ENCODE data around the gene EFEMP2.
A peak's percentile ranks its signal among the peaks of the same experiment; 100 is the strongest.
"Not testable (repeated sequence)": the region's sequence is repeated elsewhere in the genome, so short reads cannot be mapped to it uniquely, and the experiment has no call there.

EFEMP2 gene

DNA sequence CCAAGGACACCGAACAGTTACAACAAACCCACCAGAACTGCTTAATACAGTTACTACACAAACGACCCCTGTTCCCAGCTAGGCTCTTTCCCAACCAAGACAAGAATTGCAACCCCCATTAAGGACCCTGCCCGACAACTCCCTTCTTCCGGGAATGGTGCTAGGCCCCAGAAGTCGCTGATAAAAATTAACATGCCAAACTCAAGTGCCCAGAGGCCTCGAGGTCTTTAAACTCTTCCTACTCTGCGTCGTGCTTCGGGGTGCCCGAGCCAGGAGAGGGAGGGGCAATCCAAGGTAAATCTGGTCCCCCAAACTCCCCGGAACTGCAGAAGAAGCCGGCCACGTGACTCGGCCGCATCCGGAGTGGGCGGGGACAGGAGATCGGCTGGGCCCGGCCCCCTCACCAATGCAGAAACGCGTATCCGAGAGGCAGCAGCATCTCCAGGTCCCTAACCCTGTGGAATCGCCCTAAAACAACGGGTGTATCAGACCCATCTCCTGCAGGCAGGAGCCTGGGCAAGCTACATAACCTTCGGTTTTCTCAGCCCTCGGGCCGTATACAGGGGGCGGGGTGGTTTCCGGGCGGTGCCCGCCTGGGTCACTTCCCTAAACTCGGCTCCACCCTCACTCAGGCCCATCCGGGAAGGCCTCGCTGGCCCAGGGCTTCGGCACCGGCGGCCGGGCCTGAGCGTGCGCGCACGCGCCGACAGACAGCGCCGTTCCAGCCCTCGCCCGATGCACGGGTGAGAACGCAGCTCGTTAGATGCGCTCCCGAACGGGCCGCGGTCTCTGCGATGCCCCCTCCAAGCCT, 15.7 kb downstream of the EFEMP2 start:
- peak; percentile 74 to 75 for DNase-seq (ENCODE audit: extremely low read depth in 1 of 2, low read depth in 1 of 2)

DNA sequence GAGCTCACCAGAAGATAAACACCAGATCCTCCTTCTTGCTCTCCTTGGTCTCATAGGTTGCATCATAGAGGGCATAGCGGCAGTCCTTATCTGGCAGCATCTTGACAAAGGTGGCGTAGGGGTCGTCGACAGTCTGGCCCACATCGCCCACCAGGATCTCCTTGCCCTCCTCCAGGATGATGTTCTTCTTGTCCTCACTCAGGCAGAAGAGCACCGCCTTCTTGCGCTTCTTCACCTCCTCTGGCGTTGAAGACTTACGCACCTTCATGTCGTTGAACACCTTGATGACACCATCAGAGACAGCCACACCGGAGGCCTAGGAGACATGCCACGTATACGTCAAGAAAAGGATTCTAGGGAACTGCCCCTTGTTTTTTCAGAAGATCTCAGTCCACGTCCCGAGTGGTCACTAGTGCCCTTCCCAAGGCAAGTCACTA, 16.7 kb downstream of the EFEMP2 start:
- DNase-seq (ENCODE audit: extremely low read depth in 1 of 2, low read depth in 1 of 2) = no peak

DNA sequence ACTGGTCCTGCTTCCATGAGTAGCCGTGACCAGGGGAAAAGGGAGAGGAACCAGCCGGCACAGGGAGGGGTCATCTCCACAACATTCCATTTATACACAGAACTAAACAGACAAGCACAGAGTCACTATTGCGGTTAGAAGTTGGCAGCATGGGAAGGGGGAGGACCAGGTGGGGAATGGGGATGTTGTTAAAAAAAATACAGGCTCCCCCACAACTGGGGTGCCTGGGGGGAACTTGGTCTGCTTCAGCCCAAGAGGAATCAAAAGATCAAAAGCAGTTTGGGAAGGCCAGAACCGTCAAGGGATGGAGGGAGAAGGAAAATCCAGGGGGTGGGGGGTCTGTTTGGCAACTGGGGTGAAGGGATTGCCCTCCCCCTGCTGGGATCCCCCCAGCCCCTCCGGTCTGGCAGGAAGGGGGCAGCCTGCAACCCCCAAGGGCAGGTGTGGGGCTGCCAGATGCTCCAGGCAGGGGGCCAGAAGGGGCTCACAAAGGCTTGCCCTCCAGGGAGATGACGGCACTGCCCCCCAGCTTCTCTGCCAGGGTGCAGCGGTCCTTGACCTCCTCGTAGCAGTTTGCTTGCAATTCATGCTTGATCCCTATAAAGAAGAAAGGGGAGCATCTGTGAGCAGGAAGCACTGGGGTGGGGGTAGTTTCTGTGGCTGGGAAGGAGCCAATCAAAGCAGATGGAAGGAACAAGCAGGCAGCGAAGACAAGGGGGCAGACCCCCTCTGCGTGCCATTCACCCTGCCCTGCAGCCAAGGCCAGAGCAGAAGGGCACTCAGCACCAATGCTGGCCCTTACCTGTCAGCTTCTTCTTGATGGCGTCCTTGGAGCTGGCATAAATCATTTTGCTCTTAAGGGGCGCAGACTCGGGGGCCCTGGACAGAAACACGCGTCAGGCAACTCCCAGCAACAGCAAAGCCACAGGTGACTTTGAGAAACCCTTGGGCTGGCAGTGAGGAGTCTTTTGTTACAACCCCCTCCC, 17.5 kb downstream of the EFEMP2 start:
- no peak for DNase-seq (ENCODE audit: extremely low read depth in 1 of 2, low read depth in 1 of 2)

DNA sequence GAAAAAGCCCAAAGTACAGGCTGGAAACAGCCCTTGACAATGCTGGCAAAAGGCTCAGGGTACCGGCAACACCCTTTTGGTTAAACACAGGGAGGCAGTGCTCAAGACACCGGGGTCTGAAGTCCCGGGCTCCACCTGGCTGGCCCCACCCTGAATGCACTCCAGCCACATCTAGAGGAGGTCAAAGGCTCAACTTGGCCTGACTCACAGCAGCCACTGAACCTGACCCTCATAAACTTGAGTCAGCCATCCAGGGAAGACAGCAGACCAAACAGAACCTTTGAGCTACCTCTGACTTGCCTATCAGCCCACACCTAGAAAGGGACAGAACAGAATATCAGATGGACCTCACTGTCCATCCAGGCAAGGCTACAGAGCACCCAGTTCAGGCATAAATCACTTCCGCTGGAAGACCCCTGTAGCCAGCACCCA, 18.4 kb downstream of the EFEMP2 start:
- DNase-seq (ENCODE audit: extremely low read depth in 1 of 2, low read depth in 1 of 2) = no peak

DNA sequence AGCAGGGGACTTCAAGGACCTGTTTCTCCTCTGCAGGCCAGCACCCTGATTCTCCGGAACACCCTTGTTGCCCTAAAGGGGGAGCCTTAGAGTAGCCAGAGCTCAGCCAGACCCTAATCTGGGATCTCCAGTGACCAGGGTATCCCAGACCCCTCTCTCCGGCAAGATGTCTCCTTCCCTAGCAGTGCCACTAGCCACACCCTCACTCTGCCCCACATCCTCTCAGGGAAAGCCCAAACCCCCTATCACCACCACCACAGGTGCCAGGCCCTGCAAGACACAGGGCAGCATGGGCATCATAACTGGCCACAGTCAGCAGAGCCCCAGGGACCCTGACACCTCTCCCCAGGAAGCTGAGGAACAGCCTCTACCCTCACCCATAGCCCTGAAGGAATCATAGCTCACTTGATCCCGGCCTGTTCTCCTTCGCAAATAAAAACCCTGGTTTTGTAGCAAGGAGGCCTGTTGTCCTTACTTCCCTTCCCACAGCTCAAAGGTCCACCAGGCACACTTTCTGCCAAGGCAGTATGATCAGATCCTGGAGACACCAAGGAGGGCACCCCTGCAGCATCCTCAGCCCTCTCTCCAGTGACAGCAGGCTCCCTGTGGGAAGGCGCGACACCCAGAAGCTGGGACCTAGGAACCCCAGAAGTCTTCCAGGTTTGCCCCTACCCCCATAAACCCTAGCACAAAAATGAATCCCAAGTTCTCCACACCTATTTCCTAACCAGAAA, 19.2 kb downstream of the EFEMP2 start:
- no peak for DNase-seq (ENCODE audit: extremely low read depth in 1 of 2, low read depth in 1 of 2)

DNA sequence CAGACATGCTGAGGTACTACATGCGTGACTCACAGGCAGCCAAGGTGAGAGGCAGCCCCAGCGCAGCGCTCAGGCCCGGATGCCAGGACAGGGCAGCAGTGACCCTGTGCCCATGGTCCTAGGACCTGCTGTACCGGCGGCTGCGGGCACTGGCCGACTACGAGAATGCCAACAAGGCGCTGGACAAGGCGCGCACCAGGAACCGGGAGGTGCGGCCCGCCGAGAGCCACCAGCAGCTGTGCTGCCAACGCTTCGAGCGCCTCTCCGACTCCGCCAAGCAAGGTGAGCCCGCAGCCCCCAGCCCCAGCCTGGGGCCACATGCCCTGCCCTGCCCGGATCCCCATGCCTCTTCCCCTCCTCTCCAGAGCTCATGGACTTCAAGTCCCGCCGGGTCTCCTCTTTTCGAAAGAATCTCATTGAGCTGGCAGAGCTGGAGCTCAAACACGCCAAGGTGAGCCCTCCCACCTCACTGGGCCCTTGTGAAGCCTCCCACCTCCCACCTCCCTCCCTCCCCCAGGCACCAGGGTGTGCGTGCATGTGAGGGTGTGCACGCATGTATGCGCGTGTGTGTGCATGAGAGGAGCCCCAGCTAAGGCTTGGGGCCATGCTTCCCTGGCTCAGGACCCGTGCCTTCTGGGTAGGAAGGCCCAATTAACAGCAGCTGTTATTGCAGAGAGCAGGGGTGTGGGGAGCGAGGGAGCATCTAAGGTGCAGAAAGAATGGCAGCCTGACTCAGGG, 19.9 kb downstream of the EFEMP2 start:
- no peak for DNase-seq (ENCODE audit: extremely low read depth in 1 of 2, low read depth in 1 of 2)

DNA sequence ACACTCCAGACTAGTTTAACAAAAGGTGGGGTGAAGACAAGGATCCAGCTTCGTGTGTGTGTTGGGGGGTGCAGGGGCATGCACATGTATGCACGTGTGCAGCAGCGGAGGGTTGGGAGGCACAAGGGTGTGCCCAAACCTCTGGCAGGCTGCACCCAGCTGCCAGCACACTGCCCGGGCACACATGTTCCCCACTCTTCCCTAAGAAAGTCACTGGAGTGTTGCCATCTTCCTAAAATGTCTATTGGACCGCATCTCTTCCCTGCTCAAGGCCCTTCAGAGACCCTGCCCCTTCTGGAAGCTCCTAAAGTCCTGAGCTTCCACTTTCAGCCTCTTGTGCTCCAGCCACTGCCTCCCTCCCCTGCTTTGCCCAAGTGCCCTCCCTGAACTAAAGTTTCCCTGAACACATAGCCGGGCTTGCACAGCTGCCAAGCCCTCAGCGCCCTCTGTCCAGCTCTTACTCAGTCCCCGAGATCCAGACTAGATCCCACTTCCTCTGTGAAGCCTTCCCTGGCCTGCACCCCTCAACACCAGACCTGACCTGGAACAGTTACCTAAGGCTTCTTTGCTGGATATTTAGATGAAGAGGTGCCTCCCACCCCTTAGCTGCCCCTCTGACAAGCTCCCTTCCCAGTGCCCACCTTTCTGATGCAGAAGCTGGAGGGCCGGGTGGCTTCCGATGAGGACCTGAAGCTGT, 20.6 kb downstream of the EFEMP2 start:
- no peak for DNase-seq (ENCODE audit: extremely low read depth in 1 of 2, low read depth in 1 of 2)

DNA sequence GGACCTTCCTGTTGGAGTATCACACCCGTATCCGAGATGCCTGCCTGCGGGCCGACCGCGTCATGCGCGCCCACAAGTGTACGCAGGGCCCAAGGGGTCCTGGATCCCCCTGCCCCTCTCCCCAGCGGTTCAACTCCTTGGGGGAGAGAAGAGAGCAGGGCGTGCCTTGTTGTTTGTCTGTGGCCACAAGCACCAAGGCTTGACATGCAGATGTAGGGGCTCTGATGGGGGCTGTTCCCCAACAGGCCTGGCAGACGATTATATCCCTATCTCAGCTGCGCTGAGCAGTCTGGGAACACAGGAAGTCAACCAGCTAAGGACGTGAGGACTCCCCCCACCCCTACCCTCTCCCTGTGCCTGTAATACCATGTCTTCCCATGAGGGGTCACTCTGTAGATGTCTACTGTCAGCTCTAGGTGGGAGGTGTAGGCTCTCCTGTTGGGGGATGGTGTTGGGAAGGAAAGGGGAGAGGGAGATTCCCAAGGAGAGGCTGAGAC, 21.5 kb downstream of the EFEMP2 start:
- no peak for DNase-seq (ENCODE audit: extremely low read depth in 1 of 2, low read depth in 1 of 2)

DNA sequence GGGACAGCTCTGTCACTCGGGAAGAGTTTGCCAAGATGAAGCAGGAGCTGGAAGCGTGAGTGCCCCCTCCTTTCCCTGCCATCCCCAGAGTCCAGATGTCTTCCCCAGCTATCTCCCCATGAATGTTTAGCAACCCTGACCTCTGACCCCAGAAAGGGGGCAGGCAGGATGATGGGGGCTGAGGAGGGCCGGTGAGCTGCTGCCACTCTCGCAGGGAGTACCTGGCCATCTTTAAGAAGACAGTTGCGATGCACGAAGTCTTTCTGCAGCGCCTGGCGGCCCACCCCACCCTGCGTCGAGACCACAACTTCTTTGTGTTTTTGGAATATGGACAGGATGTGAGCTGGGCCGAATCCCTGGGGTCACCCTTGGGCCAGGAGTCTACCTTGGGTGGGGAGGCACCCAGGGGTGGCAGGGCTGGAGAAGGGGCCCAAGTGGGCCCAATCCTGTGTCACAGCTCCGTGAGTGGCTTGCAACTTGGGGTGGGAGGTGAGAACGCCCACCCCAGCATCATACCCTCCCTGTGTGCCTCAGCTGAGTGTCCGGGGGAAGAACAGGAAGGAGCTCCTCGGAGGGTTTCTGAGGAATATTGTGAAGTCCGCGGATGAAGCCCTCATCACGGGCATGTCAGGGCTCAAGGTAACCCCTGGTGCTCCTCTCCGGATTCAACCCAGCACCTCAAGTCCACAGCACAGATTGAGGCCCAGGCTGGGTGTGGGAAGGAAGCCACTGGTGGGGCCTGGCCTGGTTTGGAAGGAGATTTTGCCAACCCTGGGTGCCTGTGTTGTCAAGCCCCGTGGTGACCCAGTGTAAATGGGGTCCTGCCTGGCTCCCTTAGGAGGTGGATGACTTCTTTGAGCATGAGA, 22.1 kb downstream of the EFEMP2 start:
- no peak for DNase-seq (ENCODE audit: extremely low read depth in 1 of 2, low read depth in 1 of 2)

DNA sequence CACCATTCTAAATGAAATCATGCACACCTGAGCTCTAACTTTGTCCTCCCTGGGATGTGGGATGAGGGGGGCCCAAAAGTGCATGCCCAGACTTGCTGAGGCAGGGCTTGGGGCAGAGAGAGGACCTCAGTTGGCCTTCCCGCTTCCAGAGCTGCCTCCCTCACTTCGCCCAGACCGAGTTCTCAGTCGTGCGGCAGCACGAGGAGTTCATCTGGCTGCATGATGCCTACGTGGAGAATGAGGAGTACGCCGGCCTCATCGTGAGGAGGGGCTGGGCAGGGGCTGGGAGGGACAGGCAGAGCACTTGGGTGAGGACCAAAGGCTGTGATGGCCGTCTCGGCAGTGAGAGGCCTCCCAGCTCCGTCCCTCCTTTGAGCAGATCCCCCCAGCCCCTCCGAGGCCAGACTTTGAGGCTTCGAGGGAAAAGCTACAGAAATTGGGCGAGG, 22.8 kb downstream of the EFEMP2 start:
- no peak for DNase-seq (ENCODE audit: extremely low read depth in 1 of 2, low read depth in 1 of 2)

DNA sequence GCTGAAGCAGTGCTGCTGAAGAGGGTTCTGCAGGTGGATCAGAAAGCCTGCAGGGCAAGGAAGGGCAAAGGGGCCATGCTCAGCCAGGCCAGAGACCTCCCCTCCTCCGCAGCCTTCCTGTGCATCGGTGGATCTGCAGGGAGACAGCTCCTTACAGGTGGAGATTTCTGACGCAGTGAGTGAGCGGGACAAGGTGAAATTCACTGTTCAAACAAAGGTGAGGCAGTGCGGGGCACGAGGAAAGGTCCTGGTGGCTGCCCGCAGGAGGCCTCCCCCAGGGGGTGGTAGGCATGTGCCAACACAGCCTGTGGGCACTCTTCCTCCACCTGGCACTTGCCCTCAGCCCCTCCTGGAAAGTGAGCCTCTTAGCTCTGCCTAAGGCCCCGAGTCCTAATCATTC, 23.2 kb downstream of the EFEMP2 start:
- DNase-seq (ENCODE audit: extremely low read depth in 1 of 2, low read depth in 1 of 2) = no peak

DNA sequence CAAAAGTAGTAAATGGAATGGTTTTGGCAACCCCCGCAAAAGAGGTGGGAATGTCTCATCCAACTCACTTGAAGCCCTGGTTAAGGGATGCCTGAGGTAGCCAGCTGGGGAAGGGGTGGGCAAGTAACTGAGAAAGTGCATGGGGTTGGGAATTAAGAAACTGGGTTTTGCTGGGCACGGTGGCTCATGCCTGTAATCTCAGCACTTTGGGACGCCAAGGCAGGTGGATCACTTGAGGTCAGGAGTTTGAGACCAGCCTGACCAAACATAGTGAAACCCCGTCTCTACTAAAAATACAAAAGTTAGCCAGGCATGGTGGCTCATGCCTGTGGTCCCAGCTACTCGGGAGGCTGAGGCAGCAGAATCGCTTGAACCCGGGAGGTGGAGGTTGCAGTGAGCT, 23.9 kb downstream of the EFEMP2 start:
- not testable (repeated sequence) for DNase-seq (ENCODE audit: extremely low read depth in 1 of 2, low read depth in 1 of 2)

DNA sequence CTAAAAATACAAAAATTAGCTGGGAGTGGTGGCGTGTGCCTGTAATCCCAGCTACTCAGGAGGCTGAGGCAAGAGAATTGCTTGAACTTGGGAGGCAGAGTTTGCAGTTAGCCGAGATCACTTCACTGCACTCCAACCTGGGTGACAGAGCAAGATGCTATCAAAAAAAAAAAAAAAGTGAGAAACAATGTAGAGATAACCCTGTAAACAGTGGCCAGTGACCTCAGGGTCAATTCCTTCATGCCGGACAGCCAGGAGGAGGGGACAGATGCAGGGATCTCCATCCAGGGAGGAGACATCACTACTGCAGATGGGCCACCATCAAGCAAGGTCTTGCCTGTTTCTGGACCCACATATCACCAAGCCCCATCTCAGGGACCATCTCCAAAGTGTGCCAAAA, 24.9 kb downstream of the EFEMP2 start:
- no peak for DNase-seq (ENCODE audit: extremely low read depth in 1 of 2, low read depth in 1 of 2)

DNA sequence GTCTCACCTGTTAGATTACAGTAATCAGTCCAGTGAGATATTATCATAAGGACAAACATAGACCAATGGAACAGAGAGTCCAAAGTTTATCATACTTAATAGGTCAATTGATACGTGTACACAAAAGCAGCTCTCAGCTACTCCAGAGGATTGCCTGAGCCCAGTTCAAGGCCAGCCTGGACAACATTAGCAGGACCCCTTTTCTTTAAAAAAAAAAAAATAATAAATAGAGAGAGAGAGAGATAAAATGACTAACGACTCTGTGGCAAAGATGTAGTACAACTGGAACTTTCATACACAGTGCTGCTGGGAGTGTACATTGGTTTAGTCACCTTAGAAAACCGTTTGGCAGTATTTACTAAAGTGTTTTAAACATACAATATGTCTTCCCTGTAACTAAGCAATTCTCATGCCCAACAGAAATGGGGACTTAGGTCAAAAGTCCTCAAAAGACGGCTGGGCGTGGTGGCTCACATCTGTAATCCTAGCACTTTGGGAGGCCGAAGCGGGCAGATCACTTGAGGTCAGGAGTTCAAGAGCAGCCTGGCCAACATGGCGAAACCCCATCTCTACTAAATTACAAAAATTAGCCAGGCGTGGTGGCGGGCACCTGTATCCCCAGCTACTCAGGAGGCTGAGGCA, 28.2 kb downstream of the EFEMP2 start:
- DNase-seq (ENCODE audit: extremely low read depth in 1 of 2, low read depth in 1 of 2) = no peak

DNA sequence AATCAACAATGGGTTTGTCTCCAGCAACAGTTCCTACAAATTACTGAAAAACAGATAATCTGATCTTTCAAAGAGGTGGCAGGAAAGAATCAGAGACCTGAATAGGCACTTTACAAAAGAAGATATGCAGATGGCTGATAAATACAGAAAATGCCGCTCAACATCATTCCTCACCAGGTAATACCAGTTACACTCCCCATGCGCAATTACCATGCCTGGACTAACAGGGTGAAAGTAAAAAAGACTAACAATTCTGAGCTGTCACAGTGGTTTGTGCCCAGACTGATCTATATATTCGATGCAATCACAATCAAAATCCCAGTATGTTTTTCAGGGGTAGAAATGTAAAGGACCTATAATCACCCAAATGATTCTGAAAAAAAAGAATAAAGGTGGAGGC, 28.8 kb downstream of the EFEMP2 start:
- no peak for DNase-seq (ENCODE audit: extremely low read depth in 1 of 2, low read depth in 1 of 2)

DNA sequence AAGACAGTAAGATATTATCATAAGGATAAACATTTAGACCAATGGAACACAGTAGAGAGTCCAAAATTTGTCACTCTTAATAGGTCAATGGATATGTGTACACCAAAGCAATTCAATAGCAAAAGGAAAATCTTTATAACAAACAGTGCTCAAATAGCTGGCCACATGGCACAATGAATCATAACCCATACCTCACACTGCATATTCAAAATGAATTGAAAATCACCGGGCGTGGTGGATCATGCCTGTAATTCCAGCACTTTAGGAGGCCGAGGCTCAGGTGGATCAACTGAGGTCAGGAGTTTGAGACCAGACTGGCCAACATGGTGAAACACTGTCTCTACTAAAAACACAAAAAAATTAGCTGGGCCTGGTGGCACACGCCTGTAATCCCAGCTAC, 30.5 kb downstream of the EFEMP2 start:
- no peak for DNase-seq (ENCODE audit: extremely low read depth in 1 of 2, low read depth in 1 of 2)

DNA sequence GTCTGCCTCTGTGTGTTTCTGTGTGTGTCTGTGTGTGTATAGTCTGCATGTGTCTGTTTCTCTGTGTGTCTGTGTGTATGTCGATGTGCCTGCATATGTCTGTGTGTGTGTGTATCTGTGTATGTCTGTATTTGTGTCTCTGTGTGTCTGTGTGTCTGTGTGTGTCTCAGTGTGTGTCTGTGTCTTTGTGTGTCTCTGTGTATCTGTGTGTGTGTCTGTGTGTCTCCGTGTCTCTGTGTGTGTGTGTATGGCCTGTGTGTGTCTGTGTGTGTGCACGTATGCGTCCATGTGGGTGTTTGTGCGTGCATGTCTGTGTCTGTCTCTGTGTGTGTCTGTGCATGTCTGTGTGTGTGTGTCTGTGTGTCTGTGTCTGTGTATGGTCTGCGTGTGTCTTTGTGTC, 38.4 kb downstream of the EFEMP2 start:
- DNase-seq (ENCODE audit: extremely low read depth in 1 of 2, low read depth in 1 of 2) = no peak
